ENCODE data around the gene RLBP1. TPM values are rescaled to one million over a fixed set of nuclear protein-coding genes. Genes with fewer than 3 reads are reported as not detected.

RLBP1 gene
- total and polyA plus RNA-seq, 2 of the 13 experiments (the other 11 are each of a cell fraction or from before 2014, with no cell fraction given), result 0.07 TPM; not detected in 1

DNA sequence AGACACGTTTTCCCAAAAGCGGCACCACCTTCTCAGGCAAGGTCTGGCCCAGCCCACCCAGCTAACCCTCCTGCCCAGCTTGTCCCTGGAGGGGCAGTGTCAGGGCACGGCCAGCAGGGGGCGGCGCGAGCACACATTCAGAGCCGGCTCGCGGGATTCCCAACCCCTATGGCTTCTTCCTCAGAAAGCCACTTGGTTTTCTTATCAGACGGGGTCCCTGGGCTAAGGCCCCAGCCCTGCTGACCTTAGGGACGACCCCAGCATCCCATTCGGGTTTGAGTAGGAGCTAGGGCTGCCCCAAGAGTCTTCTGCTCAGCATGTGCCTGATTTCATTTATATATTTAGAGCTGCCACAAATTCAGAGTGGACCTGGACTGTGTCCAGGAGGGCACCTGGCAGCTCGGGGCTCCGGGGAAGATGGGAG is 14.5 kb downstream of the RLBP1 start (continued):
- peak; percentile 86 for TF ChIP-seq PRDM10 (CRISPR knock-in tag; IDR thresholded peaks at IDR 0.05; ENCODE audit: low read depth)
- TF ChIP-seq, protein P1, sequence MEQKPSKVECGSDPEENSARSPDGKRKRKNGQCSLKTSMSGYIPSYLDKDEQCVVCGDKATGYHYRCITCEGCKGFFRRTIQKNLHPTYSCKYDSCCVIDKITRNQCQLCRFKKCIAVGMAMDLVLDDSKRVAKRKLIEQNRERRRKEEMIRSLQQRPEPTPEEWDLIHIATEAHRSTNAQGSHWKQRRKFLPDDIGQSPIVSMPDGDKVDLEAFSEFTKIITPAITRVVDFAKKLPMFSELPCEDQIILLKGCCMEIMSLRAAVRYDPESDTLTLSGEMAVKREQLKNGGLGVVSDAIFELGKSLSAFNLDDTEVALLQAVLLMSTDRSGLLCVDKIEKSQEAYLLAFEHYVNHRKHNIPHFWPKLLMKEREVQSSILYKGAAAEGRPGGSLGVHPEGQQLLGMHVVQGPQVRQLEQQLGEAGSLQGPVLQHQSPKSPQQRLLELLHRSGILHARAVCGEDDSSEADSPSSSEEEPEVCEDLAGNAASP (CRISPR knock-in tag; IDR thresholded peaks at IDR 0.05; ENCODE audit: borderline replicate concordance), result peak; percentile 38; the same call in 1 of the 2 replicates
- no peak for TF ChIP-seq ZSCAN31 (CRISPR knock-in tag; IDR thresholded peaks at IDR 0.05; ENCODE audit: low read depth)
- TF ChIP-seq, protein P2, sequence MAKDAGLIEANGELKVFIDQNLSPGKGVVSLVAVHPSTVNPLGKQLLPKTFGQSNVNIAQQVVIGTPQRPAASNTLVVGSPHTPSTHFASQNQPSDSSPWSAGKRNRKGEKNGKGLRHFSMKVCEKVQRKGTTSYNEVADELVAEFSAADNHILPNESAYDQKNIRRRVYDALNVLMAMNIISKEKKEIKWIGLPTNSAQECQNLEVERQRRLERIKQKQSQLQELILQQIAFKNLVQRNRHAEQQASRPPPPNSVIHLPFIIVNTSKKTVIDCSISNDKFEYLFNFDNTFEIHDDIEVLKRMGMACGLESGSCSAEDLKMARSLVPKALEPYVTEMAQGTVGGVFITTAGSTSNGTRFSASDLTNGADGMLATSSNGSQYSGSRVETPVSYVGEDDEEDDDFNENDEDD (CRISPR knock-in tag; IDR thresholded peaks at IDR 0.05; ENCODE audit: borderline replicate concordance), result peak; percentile 33; the same call in 1 of the 2 replicates
- 0 out of 2 replicates have a peak, but pooled peaks have one; percentile 30 for TF ChIP-seq KLF9 (CRISPR knock-in tag; IDR thresholded peaks at IDR 0.05; ENCODE audit: low read depth)
- peak; percentile 35; the same call in 1 of the 2 replicates for TF ChIP-seq GABPB1 (CRISPR knock-in tag; IDR thresholded peaks at IDR 0.05)
- TF ChIP-seq HMG20A (CRISPR knock-in tag; IDR thresholded peaks at IDR 0.05; ENCODE audit: borderline replicate concordance), result no peak
- TF ChIP-seq CHD4 (IDR thresholded peaks at IDR 0.05; ENCODE audit: borderline replicate concordance, low read length), result no peak
- no peak for TF ChIP-seq ZFY (CRISPR knock-in tag; IDR thresholded peaks at IDR 0.05)
- TF ChIP-seq ERF (CRISPR knock-in tag; IDR thresholded peaks at IDR 0.05), result peak; percentile 43; the same call in 1 of the 2 replicates
- TF ChIP-seq ELF1 (CRISPR knock-in tag; IDR thresholded peaks at IDR 0.05), result 0 out of 2 replicates have a peak, but pooled peaks have one; percentile 23
- TF ChIP-seq KDM2A (CRISPR knock-in tag; IDR thresholded peaks at IDR 0.05; ENCODE audit: borderline replicate concordance, low read depth), result peak; percentile 63; the same call in 1 of the 2 replicates
- peak; percentile 46; the same call in 1 of the 2 replicates for TF ChIP-seq SALL1 (CRISPR knock-in tag; IDR thresholded peaks at IDR 0.05)
- TF ChIP-seq ZNF501 (CRISPR knock-in tag; IDR thresholded peaks at IDR 0.05), result peak; percentile 71
- TF ChIP-seq RBM39 (IDR thresholded peaks at IDR 0.05; ENCODE audit: low read depth, low read length, poor library complexity, severe bottlenecking), result peak; percentile 40
- no peak for TF ChIP-seq SOX5 (CRISPR knock-in tag; IDR thresholded peaks at IDR 0.05; ENCODE audit: borderline replicate concordance)
- peak; percentile 88 for TF ChIP-seq STAG1 (CRISPR knock-in tag; IDR thresholded peaks at IDR 0.05)
- TF ChIP-seq, protein P3, sequence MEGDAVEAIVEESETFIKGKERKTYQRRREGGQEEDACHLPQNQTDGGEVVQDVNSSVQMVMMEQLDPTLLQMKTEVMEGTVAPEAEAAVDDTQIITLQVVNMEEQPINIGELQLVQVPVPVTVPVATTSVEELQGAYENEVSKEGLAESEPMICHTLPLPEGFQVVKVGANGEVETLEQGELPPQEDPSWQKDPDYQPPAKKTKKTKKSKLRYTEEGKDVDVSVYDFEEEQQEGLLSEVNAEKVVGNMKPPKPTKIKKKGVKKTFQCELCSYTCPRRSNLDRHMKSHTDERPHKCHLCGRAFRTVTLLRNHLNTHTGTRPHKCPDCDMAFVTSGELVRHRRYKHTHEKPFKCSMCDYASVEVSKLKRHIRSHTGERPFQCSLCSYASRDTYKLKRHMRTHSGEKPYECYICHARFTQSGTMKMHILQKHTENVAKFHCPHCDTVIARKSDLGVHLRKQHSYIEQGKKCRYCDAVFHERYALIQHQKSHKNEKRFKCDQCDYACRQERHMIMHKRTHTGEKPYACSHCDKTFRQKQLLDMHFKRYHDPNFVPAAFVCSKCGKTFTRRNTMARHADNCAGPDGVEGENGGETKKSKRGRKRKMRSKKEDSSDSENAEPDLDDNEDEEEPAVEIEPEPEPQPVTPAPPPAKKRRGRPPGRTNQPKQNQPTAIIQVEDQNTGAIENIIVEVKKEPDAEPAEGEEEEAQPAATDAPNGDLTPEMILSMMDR (CRISPR knock-in tag; IDR thresholded peaks at IDR 0.05), result peak; percentile 94
- TF ChIP-seq AHR (CRISPR knock-in tag; IDR thresholded peaks at IDR 0.05), result peak; percentile 37; the same call in 1 of the 2 replicates
- 0 out of 2 replicates have a peak, but pooled peaks have one; percentile 24 for TF ChIP-seq ZNF891 (CRISPR knock-in tag; IDR thresholded peaks at IDR 0.05)
- peak; percentile 31; the same call in 1 of the 2 replicates for TF ChIP-seq SAP130 (CRISPR knock-in tag; IDR thresholded peaks at IDR 0.05; ENCODE audit: low read depth)
- 0 out of 2 replicates have a peak, but pooled peaks have one; percentile 66 for TF ChIP-seq KDM3A (CRISPR knock-in tag; IDR thresholded peaks at IDR 0.05; ENCODE audit: low read depth)

All from HepG2 (cell line).